GM12892 (cell line): ENCODE measurements around the gene SCN2B.

Experiments
- POLR2A ChIP-seq: IDR thresholded peaks from 2 replicates; pipeline ENCODE4 v1.6.1; 2011; ENCODE audit warnings: low read depth, low read length, control low read depth
- POLR2AphosphoS5 ChIP-seq: IDR thresholded peaks from 2 replicates; pipeline ENCODE4 v1.6.1; 2011; ENCODE audit warnings: low read depth, low read length, control low read depth

DNA sequence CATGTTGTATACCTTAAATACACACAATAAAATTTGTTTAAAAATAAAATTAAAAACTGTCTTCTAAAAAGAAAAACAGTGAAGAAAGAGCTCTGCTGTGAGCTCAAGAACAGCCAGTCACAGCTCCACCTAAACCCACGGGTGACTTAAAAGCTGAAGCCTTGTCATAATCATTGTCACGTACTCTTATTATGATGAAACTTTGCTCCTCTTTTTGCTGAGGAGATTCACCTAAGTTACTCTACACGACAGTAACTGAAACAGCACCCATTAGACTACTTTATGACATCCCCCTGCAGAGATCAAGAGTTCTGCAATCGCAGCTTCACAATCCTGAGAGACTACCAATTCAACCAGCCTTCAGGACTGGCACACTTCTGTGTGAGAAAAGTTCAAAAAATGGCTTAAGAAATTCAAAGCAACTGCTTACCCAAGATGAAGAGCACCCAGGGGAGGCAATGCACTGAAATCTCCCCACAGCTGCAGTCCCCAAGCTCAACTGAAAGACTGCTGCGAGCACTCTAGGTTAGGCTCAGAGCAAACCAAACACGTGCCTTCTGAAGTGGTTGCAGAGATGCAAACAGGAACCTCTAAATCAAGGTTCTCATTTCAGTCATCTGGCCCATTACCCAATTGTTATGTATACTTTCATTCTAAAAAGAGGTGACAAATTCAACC is 48.2 kb upstream of the SCN2B start, which contains the start of gene JAML:
- TF ChIP-seq POLR2A (no peak), POLR2AphosphoS5 (no peak)
